Effector memory CD4-positive, alpha-beta T cell (primary cell): Measurements from ENCODE around the gene NKPD1.

Experiments used
- DNase-seq, 3 donors: peaks; one replicate each; pipeline ENCODE4 v3.0.0-alpha.2; 2020
- H3K27ac ChIP-seq: 2 replicates; pipeline ENCODE4 v1.7.0; 2013; ENCODE audit warnings: mild to moderate bottlenecking, low read length, moderate library complexity; ENCODE audit not compliant: insufficient read depth, poor library complexity, severe bottlenecking
- H3K27me3 ChIP-seq: replicated peaks from 2 replicates; pipeline ENCODE4 v1.7.0; 2013; ENCODE audit warnings: mild to moderate bottlenecking, low read length; ENCODE audit not compliant: insufficient read depth, control insufficient read depth, poor library complexity, severe bottlenecking
- H3K36me3 ChIP-seq: 2 replicates; pipeline ENCODE4 v1.7.0; 2013; ENCODE audit warnings: mild to moderate bottlenecking, low read length, moderate library complexity; ENCODE audit not compliant: control insufficient read depth, insufficient read depth
- H3K4me1 ChIP-seq: 2 replicates; pipeline ENCODE4 v1.7.0; 2013; ENCODE audit warnings: low read length, mild to moderate bottlenecking; ENCODE audit not compliant: control insufficient read depth, insufficient read depth, poor library complexity, severe bottlenecking
- H3K4me3 ChIP-seq: 2 replicates; pipeline ENCODE4 v1.7.0; 2013; ENCODE audit warnings: low read length, low read depth, mild to moderate bottlenecking; ENCODE audit not compliant: insufficient read depth, poor library complexity, severe bottlenecking
- H3K9me3 ChIP-seq: 2 replicates; pipeline ENCODE4 v1.7.0; 2013; ENCODE audit warnings: mild to moderate bottlenecking, low read length, moderate library complexity; ENCODE audit not compliant: control insufficient read depth

Gene NKPD1

GRCh38 chr19:45186509-45187334 is 25.9 kb upstream of the NKPD1 start:
- no peak overlapping the region for H3K4me3 ChIP-seq
- no peak for DNase-seq
- H3K9me3 ChIP-seq, result no peaks in the 10 kb centered on the region
- no peak overlapping the region for H3K27ac ChIP-seq
- H3K4me1 ChIP-seq, result peaks cover 5% of the 10 kb centered on the region
- no peaks in the 10 kb centered on the region for H3K27me3 ChIP-seq
- H3K36me3 ChIP-seq, result peaks cover 2% of the 10 kb centered on the region

- H3K4me1 ChIP-seq, result peaks cover 19% of the 10 kb centered on the region
- DNase-seq, result no peak
Observed at GRCh38 chr19:45184115-45184514, 23.3 kb upstream of the NKPD1 start.

GRCh38 chr19:45182758-45183157 is 22.0 kb upstream of the NKPD1 start:
- H3K4me3 ChIP-seq, result no peak overlapping the region

More at GRCh38 chr19:45184115-45184514, 23.3 kb upstream of the NKPD1 start:
- Histone ChIP-seq H3K27ac (no peak overlapping the region), H3K9me3 (no peaks in the 10 kb centered on the region), H3K4me3 (no peak overlapping the region), H3K27me3 (no peaks in the 10 kb centered on the region), H3K36me3 (peaks cover 9% of the 10 kb centered on the region)

GRCh38 chr19:45180936-45181335 is 20.2 kb upstream of the NKPD1 start:
- no peak overlapping the region for H3K27ac ChIP-seq
- H3K9me3 ChIP-seq, result no peaks in the 10 kb centered on the region
- H3K4me3 ChIP-seq, result no peak overlapping the region
- no peak for DNase-seq
- H3K4me1 ChIP-seq, result peaks cover 19% of the 10 kb centered on the region
- peaks cover 9% of the 10 kb centered on the region for H3K36me3 ChIP-seq
- no peaks in the 10 kb centered on the region for H3K27me3 ChIP-seq

More at GRCh38 chr19:45182758-45183157, 22.0 kb upstream of the NKPD1 start:
- peaks cover 9% of the 10 kb centered on the region for H3K36me3 ChIP-seq
- peaks cover 21% of the 10 kb centered on the region for H3K4me1 ChIP-seq
- no peak overlapping the region for H3K27ac ChIP-seq
- no peak for DNase-seq
- no peaks in the 10 kb centered on the region for H3K9me3 ChIP-seq
- H3K27me3 ChIP-seq, result no peaks in the 10 kb centered on the region

- Histone ChIP-seq H3K9me3 (no peaks in the 10 kb centered on the region), H3K4me3 (peak overlapping the region; percentile 79), H3K27me3 (no peaks in the 10 kb centered on the region), H3K27ac (peak overlapping the region; percentile 86), H3K4me1 (peaks cover 19% of the 10 kb centered on the region), H3K36me3 (peaks cover 9% of the 10 kb centered on the region)
- DNase-seq, result no peak
Observed at GRCh38 chr19:45179892-45180370, 19.1 kb upstream of the NKPD1 start.

- peak; percentile 9 to 26 (median 23) for DNase-seq
- H3K9me3 ChIP-seq, result no peaks in the 10 kb centered on the region
- H3K4me1 ChIP-seq, result peaks cover 19% of the 10 kb centered on the region
- H3K27ac ChIP-seq, result peak overlapping the region; percentile 86
- H3K36me3 ChIP-seq, result peaks cover 9% of the 10 kb centered on the region
- H3K27me3 ChIP-seq, result no peaks in the 10 kb centered on the region
- peak overlapping the region; percentile 79 for H3K4me3 ChIP-seq
Observed at GRCh38 chr19:45179072-45179891, 18.5 kb upstream of the NKPD1 start.

GRCh38 chr19:45178262-45179071 is 17.7 kb upstream of the NKPD1 start, which contains the start of gene BLOC1S3:
Gene BLOC1S3, plus strand, starts transcription at chr19:45178784. Its CDS starts 513 bp downstream, at chr19:45179297.
- Histone ChIP-seq H3K4me1 (peaks cover 19% of the 10 kb centered on the region), H3K27ac (peak within 1 kb of the TSS; percentile 86), H3K9me3 (no peaks in the 10 kb centered on the region), H3K27me3 (no peaks in the 10 kb centered on the region), H3K36me3 (peaks cover 9% of the 10 kb centered on the region), H3K4me3 (peak within 1 kb of the TSS; percentile 81)
- peak; percentile 99 to 100 (median 100) for DNase-seq

GRCh38 chr19:45177817-45178261 is 17.1 kb upstream of the NKPD1 start, which contains the start of gene TRAPPC6A:
Gene TRAPPC6A, minus strand, starts transcription at chr19:45178237. Its CDS starts 19 bp downstream, at chr19:45178218.
- H3K4me3 ChIP-seq, result peak within 1 kb of the TSS; percentile 81
- peak within 1 kb of the TSS; percentile 86 for H3K27ac ChIP-seq
- DNase-seq, result peak in 1 of 3 donors; percentile 11
- no peaks in the 10 kb centered on the region for H3K27me3 ChIP-seq
- H3K4me1 ChIP-seq, result peaks cover 20% of the 10 kb centered on the region
- peaks cover 9% of the 10 kb centered on the region for H3K36me3 ChIP-seq
- H3K9me3 ChIP-seq, result no peaks in the 10 kb centered on the region
